Body of pancreas (tissue), 4 donors: Measurements from ENCODE around the gene CRYBA2.

ENCODE experiments used
- POLR2A ChIP-seq, 3 donors: fragments of 450-650 bp; IDR thresholded peaks; one replicate each; pipeline ENCODE4 v1.6.1; 2016; ENCODE audit warnings: antibody characterized with exemption in 3 of 3, mild to moderate bottlenecking in 2 of 3
- TF ChIP-seq, protein P1 (sequence below), 7 experiments: fragments of 450-650 bp in 4 of 7; fragments of 200-600 bp in 3 of 7; sonication (generic) in 3 of 7; IDR thresholded peaks; one replicate each; pipeline ENCODE4 v1.5.1; 2016 to 2019; ENCODE audit warnings: antibody characterized with exemption in 7 of 7

DNA sequence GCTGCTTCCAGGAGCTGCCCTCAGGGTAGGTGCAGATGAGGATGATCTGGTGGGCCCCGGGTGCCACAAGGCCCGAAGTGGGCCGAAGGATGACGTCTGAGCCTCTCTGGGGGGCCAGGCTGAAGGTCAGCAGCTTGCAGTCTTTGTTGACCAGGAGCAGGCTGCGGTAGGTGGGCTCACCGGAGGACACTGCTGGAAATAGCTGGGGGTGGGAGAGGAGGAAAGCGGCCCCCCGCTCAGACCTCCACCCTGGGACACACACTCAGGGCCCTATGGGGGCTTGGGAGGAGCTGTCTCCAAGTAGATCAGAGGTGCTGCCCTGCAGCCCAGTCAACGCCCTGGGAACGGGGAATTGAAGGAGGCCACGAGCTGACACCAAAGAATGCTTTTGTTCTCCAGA is 30.8 kb upstream of the CRYBA2 start:
- TF ChIP-seq, protein P1, sequence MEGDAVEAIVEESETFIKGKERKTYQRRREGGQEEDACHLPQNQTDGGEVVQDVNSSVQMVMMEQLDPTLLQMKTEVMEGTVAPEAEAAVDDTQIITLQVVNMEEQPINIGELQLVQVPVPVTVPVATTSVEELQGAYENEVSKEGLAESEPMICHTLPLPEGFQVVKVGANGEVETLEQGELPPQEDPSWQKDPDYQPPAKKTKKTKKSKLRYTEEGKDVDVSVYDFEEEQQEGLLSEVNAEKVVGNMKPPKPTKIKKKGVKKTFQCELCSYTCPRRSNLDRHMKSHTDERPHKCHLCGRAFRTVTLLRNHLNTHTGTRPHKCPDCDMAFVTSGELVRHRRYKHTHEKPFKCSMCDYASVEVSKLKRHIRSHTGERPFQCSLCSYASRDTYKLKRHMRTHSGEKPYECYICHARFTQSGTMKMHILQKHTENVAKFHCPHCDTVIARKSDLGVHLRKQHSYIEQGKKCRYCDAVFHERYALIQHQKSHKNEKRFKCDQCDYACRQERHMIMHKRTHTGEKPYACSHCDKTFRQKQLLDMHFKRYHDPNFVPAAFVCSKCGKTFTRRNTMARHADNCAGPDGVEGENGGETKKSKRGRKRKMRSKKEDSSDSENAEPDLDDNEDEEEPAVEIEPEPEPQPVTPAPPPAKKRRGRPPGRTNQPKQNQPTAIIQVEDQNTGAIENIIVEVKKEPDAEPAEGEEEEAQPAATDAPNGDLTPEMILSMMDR (IDR thresholded peaks at IDR 0.05): no peak
- TF ChIP-seq POLR2A (IDR thresholded peaks at IDR 0.05): no peak
